IPS-NIHi7 (cell line): ENCODE data around the gene PCK1.
A peak's percentile ranks its signal among the peaks of the same experiment; 100 is the strongest.

Source experiments
- DNase-seq: peaks from one replicate; pipeline ENCODE4 v3.0.0; 2012; ENCODE audit warnings: mixed read lengths; ENCODE audit errors: extremely low spot score

The PCK1 gene

DNA sequence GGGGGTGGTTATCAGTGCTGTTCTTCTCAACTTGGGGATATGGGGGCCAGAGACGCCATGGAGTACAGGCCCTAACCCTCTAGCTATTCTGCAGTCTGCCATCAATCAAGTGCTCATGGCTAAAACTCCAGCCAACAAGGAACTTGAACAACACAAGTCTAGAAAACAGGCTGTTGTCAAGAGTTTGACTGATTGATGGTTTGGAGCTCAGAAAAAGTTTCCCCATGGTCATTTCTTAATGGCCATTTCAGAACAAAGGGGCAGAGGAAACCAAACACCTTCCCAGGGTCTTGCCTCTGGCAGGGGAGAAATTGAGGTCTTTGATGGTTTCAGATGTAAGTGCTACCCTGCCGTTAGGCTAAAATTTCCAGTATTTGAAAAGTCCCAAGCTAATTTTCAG is 15.1 kb downstream of the PCK1 start:
- no peak for DNase-seq

GRCh38 chr20:57576617-57577550 is 16.0 kb downstream of the PCK1 start:
- no peak for DNase-seq

DNA sequence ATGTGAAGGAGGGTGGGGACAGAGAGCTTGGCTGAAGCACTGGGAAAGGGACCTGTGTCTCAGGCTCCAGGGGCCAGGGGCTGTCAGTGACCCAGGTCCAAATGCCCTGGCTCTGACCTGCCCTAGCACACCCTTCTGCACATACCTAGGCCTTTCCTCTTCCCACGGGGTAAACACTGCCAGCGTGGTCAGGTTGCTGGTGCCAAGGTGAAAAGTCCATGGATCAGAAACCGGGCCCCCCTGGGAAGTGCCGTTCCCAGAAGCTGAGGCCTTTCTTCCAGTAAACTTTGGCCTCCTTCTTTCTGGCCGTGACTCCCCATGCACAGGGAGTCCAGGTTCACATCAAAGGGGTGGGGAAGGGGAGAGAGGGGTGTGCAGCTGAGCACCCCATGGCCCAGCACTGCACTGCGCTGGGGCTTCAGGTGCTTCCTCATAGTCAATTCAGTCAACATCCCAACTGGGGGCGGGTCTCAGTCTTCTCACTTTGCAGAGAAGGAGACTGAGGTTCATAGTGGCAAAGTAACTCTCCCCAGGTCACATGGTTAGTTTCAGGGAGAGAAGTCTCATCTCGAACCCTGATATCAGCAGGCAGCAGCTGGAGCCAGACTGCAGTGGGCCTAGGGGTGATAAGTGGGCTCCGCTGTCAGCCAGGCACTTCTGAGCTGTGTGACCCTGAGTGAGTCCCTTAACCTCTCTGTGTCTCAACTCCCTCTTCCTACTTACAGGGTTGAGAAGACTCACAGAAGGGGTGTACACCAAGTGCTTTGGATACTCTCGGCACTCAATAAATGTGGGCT is 17.0 kb downstream of the PCK1 start:
- DNase-seq: no peak

DNA sequence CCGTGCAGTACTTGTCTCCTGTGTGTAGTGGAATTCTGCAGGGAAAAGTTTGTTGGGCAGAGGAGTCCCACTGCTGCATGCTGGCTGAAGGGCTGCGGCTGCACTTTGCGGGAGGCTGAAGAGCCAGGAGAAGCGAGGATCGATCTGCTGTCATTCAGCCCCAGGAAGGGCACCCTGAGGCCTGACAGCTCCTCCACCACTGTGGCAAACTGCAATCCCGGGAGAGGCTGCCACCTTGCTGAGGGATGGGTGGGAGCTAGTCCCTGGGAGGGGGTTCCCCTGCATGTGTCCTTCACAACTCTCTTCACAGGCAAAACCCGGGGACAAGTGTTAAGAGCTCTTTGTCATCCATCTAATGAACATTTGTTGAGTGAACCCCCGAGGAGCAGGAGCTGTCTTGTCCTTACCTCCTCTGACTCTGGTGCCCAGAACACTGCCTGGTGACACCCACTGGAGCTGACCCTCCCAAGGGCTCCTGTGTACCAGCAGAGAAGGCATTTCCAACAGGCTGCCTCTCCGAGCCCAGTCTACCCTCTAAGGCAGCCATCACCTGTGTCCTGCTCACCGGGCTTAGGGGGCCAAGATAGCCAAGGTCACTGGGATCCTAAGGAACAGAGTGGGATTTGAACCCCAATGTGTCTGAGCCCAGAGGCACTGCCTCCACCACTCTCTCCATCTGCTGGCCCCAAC is 17.7 kb downstream of the PCK1 start:
- DNase-seq: no peak

GRCh38 chr20:57579331-57579897 is 18.5 kb downstream of the PCK1 start:
- no peak for DNase-seq

DNA sequence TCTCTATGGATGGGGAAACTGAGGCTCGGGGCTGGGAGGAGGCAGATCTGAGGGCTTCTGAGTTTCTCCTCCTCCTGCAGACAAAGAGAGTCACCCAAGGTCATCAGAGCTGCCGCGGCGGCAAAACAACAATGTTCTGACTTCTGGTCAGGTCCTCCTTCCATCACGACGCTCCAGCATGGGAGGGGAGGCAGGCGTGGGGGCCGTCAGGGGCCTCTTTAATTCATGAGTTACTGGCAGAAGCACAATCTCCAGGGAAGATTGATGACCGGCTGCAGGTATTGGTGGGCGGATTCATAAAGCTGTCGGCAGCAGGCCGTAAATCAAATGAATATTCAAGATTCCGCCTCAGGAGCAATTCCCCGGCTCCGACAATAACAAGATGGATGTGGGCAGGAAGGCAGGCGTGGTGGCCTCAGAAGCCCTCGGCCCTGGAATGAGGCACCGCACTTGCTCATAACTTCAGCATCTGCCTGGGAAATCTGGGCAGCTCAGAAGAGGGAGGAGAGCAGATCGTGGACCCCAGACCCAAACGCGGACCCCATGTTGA is 19.1 kb downstream of the PCK1 start:
- no peak for DNase-seq

DNA sequence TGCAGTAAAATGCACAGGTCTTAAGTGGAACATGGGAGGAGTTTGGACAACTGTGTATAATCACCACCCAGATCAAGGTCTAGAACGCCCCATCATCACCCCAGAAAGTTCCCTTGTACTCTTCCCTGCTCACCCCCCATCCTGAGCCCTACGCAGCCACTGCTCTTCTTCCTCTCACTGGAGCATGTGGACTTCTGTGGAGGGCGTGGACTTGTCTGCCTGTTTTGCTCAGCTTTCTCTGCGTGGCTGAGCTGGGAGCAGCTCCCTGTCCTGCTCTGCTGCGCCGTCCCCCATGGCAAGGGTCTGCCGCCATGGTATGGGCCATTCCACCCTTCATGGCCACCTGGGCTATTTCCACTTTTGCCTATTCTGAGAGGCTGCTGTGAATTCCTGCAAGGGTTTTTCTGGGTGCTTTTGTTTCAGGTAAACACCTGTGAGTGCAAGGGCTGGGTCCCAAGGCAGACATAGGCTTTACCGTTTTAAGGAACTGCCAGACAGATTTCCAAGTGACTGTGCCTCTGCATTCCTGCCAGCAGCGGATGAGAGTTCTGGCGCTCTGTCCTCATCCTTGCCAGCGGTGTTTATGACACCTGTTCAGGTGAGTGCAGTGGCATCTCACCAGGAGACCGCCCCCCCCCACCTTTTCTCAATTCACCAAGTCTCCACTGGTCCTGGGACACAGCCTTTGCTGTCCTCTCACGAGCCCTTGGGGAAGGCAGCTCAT is 19.7 kb downstream of the PCK1 start:
- DNase-seq: no peak

DNA sequence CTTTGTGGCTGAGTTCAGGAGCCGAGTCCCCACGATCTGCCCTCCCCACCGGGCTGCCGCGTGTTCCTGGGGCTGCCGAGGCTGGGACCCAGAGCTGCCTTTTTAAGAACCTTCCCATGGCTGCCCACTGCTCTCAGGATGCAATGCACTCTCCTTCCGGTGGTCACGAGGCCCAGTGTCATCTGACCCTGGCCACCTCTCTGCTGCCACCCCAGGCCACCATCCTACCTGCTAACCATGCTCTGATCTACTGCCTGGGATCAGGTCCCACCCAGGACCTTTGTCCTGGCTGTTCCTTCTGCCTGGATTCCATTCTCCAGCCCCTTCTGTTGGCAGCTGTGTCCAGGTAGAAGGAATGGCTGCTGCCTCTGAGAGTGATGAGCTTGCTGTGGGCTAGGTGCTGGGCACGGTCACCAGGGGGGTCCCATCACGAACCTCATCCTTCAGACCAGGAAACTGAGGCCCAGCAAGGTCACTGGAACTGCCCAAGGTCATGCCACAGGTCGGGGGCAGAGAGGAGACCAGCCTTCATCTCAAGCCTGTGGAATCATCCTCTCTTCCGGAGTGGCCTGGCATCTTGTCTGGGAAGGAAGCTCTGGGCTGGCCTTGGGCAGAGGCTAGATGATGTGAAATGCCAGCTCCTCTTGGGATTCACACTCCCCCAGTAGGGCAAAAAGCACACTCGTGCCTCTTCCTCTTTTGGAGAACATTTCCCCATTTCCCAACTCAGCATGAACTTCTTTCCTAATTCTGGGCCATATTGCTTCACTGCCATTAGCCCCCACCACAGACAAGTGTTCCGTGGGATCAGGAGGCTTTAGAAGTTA is 20.5 kb downstream of the PCK1 start:
- no peak for DNase-seq

GRCh38 chr20:57582029-57582378 is 21.1 kb downstream of the PCK1 start:
- DNase-seq: no peak

GRCh38 chr20:57582432-57583288 is 21.8 kb downstream of the PCK1 start:
- DNase-seq: peak; percentile 77

- no peak for DNase-seq
These were observed 22.7 kb downstream of the PCK1 start for GRCh38 chr20:57583289-57584257.

- no peak for DNase-seq
These were observed 24.0 kb downstream of the PCK1 start for GRCh38 chr20:57584768-57585461.

- no peak for DNase-seq
These were observed 24.7 kb downstream of the PCK1 start for GRCh38 chr20:57585466-57586213.

DNA sequence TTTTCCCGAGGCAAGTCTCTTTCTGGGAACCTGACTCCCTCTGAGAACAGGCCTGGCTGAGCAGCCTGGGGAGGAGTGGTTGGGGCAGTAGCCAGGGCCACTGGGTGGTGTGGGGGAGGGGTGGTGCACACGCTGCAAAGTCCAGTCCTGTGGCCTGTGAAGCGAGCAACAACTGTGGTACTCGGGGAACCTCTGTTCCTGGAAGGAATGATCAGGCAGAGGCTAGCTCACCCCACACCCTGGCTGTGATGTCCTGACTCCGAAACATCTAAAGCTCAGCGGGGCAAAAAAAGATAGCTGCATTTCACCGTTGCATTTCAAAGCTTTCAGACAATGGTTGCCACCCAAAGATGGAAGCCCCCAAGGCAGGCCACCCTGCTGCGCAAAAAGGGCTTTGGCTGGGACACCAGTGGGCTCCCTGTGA is 25.5 kb downstream of the PCK1 start:
- no peak for DNase-seq

GRCh38 chr20:57586943-57587277 is 26.0 kb downstream of the PCK1 start:
- DNase-seq: no peak

- DNase-seq: no peak
These were observed 26.5 kb downstream of the PCK1 start for GRCh38 chr20:57587278-57587988.
